ENCODE results near the gene PIK3R4.

PIK3R4 gene

DNA sequence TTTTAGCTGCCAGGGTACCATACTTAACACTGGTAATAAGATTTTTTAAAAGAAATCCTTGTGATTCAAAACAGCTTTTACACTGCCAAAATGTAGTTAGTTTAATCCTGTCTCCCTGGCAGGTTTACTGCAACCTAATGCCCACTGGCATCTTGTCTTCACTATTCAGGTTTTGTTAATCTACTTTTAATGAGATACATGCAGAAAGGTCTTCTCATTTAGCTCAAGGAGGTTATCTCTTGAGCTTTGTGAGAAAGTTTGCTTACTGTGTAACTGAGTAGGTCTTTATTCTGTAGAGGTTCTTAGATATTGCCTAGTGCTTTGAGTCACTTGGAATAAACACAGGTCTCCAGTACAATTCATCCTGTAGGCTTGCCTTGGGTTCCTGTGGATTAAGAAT is 110.7 kb downstream of the PIK3R4 start:
- no peak for ATAC-seq

DNA sequence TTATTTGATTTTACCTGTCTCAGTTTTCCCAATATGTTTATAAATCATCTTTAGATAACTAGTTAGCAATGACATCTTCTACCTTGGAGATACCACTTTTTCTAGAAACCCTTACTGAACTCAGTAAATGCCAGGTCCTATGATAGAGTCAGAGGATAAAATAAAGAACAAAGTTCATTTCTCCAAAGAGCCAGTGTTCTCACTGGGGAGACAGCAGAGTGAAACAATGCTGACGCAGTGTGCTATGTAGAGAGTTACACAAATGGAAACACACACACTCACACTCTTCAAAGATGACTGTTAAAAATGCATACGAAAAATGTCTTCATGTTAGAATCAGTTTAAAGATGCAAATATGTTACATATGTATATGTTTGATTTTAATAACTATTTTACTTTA is 111.3 kb downstream of the PIK3R4 start:
- no peak for ATAC-seq

Data from activated CD4-positive, CD25-positive, alpha-beta regulatory T cell treated with anti-CD3 and anti-CD28 coated beads, Interleukin-2, amount 50 U/mL, for 24 hours (primary cell).